ENCODE data around the gene ATP9B.

The ATP9B gene

DNA sequence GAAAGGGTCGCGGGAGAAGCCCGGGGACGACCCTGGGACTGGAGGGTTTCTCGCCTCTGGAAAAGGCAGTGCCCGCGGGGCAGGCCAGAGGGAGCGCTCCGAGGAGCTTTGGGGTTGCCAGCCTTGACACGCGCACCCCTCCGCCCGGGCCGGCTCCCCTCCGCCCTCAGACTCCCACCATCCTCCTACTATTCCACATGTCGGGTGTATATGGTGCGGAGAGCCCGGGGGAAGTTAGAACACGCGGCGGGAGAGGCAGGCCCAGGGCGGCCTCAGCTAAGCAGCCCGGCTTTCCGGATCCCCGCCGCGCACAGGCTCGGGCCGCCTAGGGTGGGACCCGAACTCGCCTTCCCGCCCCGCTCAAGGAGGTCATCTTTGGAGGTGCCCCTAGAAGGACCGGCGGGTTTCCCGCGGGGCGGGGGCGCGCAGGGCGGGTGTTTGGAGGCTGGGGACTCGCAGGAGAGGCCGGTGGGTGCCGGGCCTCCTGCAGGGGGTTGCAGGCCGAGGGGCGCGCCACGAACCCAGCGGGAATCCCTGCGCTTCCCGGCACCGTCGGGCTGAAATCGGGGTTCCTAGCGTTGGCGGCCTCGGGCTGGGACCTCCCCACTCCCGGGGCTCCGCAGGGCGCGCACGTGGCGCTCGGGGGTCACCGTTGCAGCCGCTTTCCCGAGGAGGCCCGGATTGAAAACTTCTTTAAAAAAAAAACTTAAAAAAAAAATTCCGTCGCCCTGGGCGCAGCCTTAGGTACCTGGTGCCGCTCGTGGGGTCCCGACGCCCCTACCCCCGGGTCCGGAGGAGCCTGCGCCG, 330.3 kb downstream of the ATP9B start:
- TF ChIP-seq ZNF565 (CRISPR knock-in tag; conservative IDR thresholded peaks at IDR 0.05; ENCODE audit: low read depth) (no peak), SNAI2 (CRISPR knock-in tag; IDR thresholded peaks at IDR 0.05) (no peak), ZNF70 (CRISPR knock-in tag; IDR thresholded peaks at IDR 0.05) (no peak), ARNTL (CRISPR knock-in tag; IDR thresholded peaks at IDR 0.05; ENCODE audit: borderline replicate concordance, low read depth) (no peak), ZFP30 (CRISPR knock-in tag; IDR thresholded peaks at IDR 0.05) (no peak), ZFP3 (CRISPR knock-in tag; IDR thresholded peaks at IDR 0.05) (no peak), RARB (CRISPR knock-in tag; IDR thresholded peaks at IDR 0.05) (no peak), OSR1 (CRISPR knock-in tag; IDR thresholded peaks at IDR 0.05) (no peak)
- TF ChIP-seq, protein P1, sequence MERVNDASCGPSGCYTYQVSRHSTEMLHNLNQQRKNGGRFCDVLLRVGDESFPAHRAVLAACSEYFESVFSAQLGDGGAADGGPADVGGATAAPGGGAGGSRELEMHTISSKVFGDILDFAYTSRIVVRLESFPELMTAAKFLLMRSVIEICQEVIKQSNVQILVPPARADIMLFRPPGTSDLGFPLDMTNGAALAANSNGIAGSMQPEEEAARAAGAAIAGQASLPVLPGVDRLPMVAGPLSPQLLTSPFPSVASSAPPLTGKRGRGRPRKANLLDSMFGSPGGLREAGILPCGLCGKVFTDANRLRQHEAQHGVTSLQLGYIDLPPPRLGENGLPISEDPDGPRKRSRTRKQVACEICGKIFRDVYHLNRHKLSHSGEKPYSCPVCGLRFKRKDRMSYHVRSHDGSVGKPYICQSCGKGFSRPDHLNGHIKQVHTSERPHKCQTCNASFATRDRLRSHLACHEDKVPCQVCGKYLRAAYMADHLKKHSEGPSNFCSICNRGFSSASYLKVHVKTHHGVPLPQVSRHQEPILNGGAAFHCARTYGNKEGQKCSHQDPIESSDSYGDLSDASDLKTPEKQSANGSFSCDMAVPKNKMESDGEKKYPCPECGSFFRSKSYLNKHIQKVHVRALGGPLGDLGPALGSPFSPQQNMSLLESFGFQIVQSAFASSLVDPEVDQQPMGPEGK (CRISPR knock-in tag; IDR thresholded peaks at IDR 0.05; ENCODE audit: borderline replicate concordance): no peak
- TF ChIP-seq, protein P2, sequence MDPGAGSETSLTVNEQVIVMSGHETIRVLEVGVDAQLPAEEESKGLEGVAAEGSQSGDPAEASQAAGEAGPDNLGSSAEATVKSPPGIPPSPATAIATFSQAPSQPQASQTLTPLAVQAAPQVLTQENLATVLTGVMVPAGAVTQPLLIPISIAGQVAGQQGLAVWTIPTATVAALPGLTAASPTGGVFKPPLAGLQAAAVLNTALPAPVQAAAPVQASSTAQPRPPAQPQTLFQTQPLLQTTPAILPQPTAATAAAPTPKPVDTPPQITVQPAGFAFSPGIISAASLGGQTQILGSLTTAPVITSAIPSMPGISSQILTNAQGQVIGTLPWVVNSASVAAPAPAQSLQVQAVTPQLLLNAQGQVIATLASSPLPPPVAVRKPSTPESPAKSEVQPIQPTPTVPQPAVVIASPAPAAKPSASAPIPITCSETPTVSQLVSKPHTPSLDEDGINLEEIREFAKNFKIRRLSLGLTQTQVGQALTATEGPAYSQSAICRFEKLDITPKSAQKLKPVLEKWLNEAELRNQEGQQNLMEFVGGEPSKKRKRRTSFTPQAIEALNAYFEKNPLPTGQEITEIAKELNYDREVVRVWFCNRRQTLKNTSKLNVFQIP (CRISPR knock-in tag; IDR thresholded peaks at IDR 0.05; ENCODE audit: borderline replicate concordance, low read depth): no peak
- TF ChIP-seq, protein P3, sequence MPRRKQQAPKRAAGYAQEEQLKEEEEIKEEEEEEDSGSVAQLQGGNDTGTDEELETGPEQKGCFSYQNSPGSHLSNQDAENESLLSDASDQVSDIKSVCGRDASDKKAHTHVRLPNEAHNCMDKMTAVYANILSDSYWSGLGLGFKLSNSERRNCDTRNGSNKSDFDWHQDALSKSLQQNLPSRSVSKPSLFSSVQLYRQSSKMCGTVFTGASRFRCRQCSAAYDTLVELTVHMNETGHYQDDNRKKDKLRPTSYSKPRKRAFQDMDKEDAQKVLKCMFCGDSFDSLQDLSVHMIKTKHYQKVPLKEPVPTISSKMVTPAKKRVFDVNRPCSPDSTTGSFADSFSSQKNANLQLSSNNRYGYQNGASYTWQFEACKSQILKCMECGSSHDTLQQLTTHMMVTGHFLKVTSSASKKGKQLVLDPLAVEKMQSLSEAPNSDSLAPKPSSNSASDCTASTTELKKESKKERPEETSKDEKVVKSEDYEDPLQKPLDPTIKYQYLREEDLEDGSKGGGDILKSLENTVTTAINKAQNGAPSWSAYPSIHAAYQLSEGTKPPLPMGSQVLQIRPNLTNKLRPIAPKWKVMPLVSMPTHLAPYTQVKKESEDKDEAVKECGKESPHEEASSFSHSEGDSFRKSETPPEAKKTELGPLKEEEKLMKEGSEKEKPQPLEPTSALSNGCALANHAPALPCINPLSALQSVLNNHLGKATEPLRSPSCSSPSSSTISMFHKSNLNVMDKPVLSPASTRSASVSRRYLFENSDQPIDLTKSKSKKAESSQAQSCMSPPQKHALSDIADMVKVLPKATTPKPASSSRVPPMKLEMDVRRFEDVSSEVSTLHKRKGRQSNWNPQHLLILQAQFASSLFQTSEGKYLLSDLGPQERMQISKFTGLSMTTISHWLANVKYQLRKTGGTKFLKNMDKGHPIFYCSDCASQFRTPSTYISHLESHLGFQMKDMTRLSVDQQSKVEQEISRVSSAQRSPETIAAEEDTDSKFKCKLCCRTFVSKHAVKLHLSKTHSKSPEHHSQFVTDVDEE (CRISPR knock-in tag; IDR thresholded peaks at IDR 0.05): no peak
- no peak for ATAC-seq

DNA sequence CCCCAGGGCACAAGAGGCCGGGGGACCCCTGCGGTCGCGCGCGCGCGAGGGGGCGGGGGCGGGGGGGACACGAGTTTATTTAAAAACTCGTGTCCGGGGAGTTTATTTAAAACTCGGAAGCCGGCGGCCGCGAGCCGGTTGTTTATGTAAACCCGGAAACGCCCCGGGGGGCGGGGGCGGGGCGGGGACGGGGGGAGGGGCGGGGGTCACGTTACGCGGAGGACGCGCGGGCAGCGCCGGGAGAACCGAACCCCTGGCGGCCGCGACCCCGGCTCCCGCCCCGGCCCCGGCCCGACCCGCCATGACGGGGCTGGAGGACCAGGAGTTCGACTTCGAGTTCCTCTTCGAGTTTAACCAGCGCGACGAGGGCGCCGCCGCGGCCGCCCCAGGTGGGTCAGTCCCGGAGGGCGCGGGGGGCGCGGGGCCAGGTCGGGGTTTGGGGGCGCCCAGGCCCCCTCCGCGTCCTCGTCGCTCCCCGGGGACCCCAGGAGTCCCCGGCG, 330.9 kb downstream of the ATP9B start:
- ATAC-seq: no peak
- TF ChIP-seq ZNF565 (CRISPR knock-in tag; conservative IDR thresholded peaks at IDR 0.05; ENCODE audit: low read depth): no peak
- no peak for TF ChIP-seq ZFP3 (CRISPR knock-in tag; IDR thresholded peaks at IDR 0.05)
- no peak for TF ChIP-seq ZNF8 (CRISPR knock-in tag; IDR thresholded peaks at IDR 0.05)
- TF ChIP-seq ESRRG (CRISPR knock-in tag; IDR thresholded peaks at IDR 0.05): no peak
- no peak for TF ChIP-seq BACH2 (CRISPR knock-in tag; IDR thresholded peaks at IDR 0.05; ENCODE audit: borderline replicate concordance)
- no peak for TF ChIP-seq ISL1 (CRISPR knock-in tag; IDR thresholded peaks at IDR 0.05)
- no peak for TF ChIP-seq CSDC2 (CRISPR knock-in tag; IDR thresholded peaks at IDR 0.05)
- TF ChIP-seq, protein P1 (CRISPR knock-in tag; IDR thresholded peaks at IDR 0.05; ENCODE audit: borderline replicate concordance): no peak
- no peak for TF ChIP-seq SNAI2 (CRISPR knock-in tag; IDR thresholded peaks at IDR 0.05)
- TF ChIP-seq ZC3H10 (CRISPR knock-in tag; IDR thresholded peaks at IDR 0.05): no peak
- no peak for TF ChIP-seq RARB (CRISPR knock-in tag; IDR thresholded peaks at IDR 0.05)
- no peak for TF ChIP-seq GLIS3 (CRISPR knock-in tag; IDR thresholded peaks at IDR 0.05)
- no peak for TF ChIP-seq OSR1 (CRISPR knock-in tag; IDR thresholded peaks at IDR 0.05)
- TF ChIP-seq, protein P3 (CRISPR knock-in tag; IDR thresholded peaks at IDR 0.05): no peak
- no peak for TF ChIP-seq ZNF70 (CRISPR knock-in tag; IDR thresholded peaks at IDR 0.05)
- TF ChIP-seq, protein P2 (CRISPR knock-in tag; IDR thresholded peaks at IDR 0.05; ENCODE audit: borderline replicate concordance, low read depth): no peak
- no peak for TF ChIP-seq PPARA (CRISPR knock-in tag; IDR thresholded peaks at IDR 0.05; ENCODE audit: borderline replicate concordance)
- TF ChIP-seq, protein P4, sequence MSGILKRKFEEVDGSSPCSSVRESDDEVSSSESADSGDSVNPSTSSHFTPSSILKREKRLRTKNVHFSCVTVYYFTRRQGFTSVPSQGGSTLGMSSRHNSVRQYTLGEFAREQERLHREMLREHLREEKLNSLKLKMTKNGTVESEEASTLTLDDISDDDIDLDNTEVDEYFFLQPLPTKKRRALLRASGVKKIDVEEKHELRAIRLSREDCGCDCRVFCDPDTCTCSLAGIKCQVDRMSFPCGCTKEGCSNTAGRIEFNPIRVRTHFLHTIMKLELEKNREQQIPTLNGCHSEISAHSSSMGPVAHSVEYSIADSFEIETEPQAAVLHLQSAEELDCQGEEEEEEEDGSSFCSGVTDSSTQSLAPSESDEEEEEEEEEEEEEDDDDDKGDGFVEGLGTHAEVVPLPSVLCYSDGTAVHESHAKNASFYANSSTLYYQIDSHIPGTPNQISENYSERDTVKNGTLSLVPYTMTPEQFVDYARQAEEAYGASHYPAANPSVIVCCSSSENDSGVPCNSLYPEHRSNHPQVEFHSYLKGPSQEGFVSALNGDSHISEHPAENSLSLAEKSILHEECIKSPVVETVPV (CRISPR knock-in tag; IDR thresholded peaks at IDR 0.05): no peak
- TF ChIP-seq ARNTL (CRISPR knock-in tag; IDR thresholded peaks at IDR 0.05; ENCODE audit: borderline replicate concordance, low read depth): no peak
